ENCODE results near the gene ZNF784. TPM values are rescaled to one million over a fixed set of nuclear protein-coding genes. Genes with fewer than 3 reads are reported as not detected.

The ZNF784 gene
- total and polyA plus RNA-seq, 2 of the 4 experiments (the other 2 are of a cell fraction): 2.5 to 3.7 TPM

- in situ Hi-C loops (cut with MboI; ENCODE audit: low sequenced_read_pairs): no loop called here
- CTCF ChIA-PET: interaction anchor here (1.3 kb wide), 1 partner anchor 132 kb away, joined by 6 read pairs; no protein-coding TSS in a partner anchor
- peak within 1 kb of the TSS; percentile 99 for H2BK20ac ChIP-seq (ENCODE audit: low read depth, low read length)
- peak; percentile 64 for TF ChIP-seq POLR2A (IDR thresholded peaks at IDR 0.05; ENCODE audit: low read depth, low read length)
- peak; percentile 81; the same call in 1 of the 2 replicates for TF ChIP-seq CHD1 (IDR thresholded peaks at IDR 0.05; ENCODE audit: low read depth, low read length)
- TF ChIP-seq CEBPB (IDR thresholded peaks at IDR 0.05; ENCODE audit: low read depth, low read length): no peak
- TF ChIP-seq MAZ (IDR thresholded peaks at IDR 0.05; ENCODE audit: borderline replicate concordance, low read depth, low read length): peak; percentile 85
- TF ChIP-seq NFE2L2 (IDR thresholded peaks at IDR 0.05; ENCODE audit: low read depth, low read length): no peak
- POLR2A ChIA-PET (ENCODE audit: unreplicated experiment): interaction anchor here (0.7 to 1.4 kb wide), 5 partner anchors 14 to 26 kb away, joined by 3 to 10 read pairs (median 4); partner anchors contain the start of gene ZNF579
- H3K9ac ChIP-seq (ENCODE audit: low read depth, low read length): peak within 1 kb of the TSS; percentile 95
- ATAC-seq (ENCODE audit: low read depth): peak; percentile 82
- H3K79me1 ChIP-seq (ENCODE audit: low read depth in 1 of 2, low read length in 2 of 2): peaks cover 19 to 36% of the 10 kb centered on the region in 2 experiments
- peaks cover 20% of the 10 kb centered on the region for H3K36me3 ChIP-seq (ENCODE audit: control insufficient read depth, insufficient read depth, low read length)
- peak within 1 kb of the TSS; percentile 100; the same call in 2 of the 3 replicates for H2BK15ac ChIP-seq (ENCODE audit: low read depth, low read length)
- H4K5ac ChIP-seq (ENCODE audit: low read depth, low read length): peak within 1 kb of the TSS; percentile 87
- H4K20me1 ChIP-seq (ENCODE audit: insufficient read depth, low read length): no peaks in the 10 kb centered on the region
- peak within 1 kb of the TSS; percentile 97 to 100 for H4K8ac ChIP-seq (ENCODE audit: low read depth in 2 of 2, low read length in 2 of 2)
- peak within 1 kb of the TSS; percentile 56 for H3K4me3 ChIP-seq (ENCODE audit: insufficient read depth, low read depth, low read length)
- 0% methylated on average over 9 of the region's 23 CpGs; no CpG with 5 or more reads in 1 of the 2 experiments for WGBS, 2 experiments (ENCODE audit: extremely low coverage in 2 of 2, insufficient read length in 1 of 2)
- peak within 1 kb of the TSS; percentile 100 for H2AK9ac ChIP-seq (replicated peaks; ENCODE audit: low read depth, low read length, poor library complexity)
- peaks cover 13% of the 10 kb centered on the region for H3K9me1 ChIP-seq (ENCODE audit: insufficient read depth, low read length)
- peak within 1 kb of the TSS; percentile 95 for H3K27ac ChIP-seq (ENCODE audit: insufficient read depth, low read length)
- H2AK5ac ChIP-seq (ENCODE audit: low read depth, low read length): peak within 1 kb of the TSS; percentile 99
- no TSS peak for BruUV-seq (replicated peaks)
- H3K14ac ChIP-seq (replicated peaks; ENCODE audit: low read depth, low read length): peak within 1 kb of the TSS; percentile 100
- peaks cover 4% of the 10 kb centered on the region; the same call in 1 of the 2 replicates for H3K4me1 ChIP-seq (ENCODE audit: control insufficient read depth, insufficient read depth, low read length)
- H3K4ac ChIP-seq (ENCODE audit: low read depth, low read length): peak within 1 kb of the TSS; percentile 100
- peak; percentile 98 for DNase-seq
- H2BK120ac ChIP-seq (ENCODE audit: low read depth, low read length): peak within 1 kb of the TSS; percentile 99
- peak within 1 kb of the TSS; percentile 98 for H2AFZ ChIP-seq (replicated peaks; ENCODE audit: low read length, poor library complexity)
- H3K27me3 ChIP-seq (ENCODE audit: control insufficient read depth, insufficient read depth, low read length): no peaks in the 10 kb centered on the region
- no peaks in the 10 kb centered on the region for H3K9me3 ChIP-seq (ENCODE audit: control insufficient read depth, insufficient read depth, low read length)
- peak within 1 kb of the TSS; percentile 100 for H3K56ac ChIP-seq (ENCODE audit: extremely low read depth, insufficient read depth, low read length)
- H3K23ac ChIP-seq (ENCODE audit: low read depth, low read length): peak within 1 kb of the TSS; percentile 100
- H4K91ac ChIP-seq (ENCODE audit: insufficient read depth, low read depth, low read length): peak within 1 kb of the TSS; percentile 99
- dilution Hi-C loops (cut with HindIII; ENCODE audit: low sequenced_read_pairs, unreplicated experiment): no loop called here
- intact Hi-C loops (cut with micrococcal nuclease): no loop called here
- peak within 1 kb of the TSS; percentile 69 for H3K4me2 ChIP-seq (ENCODE audit: low read depth, low read length)
- peak within 1 kb of the TSS; percentile 86 for H3K18ac ChIP-seq (ENCODE audit: low read depth, low read length)
- peak within 1 kb of the TSS; percentile 96 for H2BK5ac ChIP-seq (ENCODE audit: low read depth, low read length, poor library complexity, severe bottlenecking)
Observed at GRCh38 chr19:55599468-55599841, 24.9 kb downstream of the ZNF784 start, which contains the start of gene FIZ1. Gene FIZ1 (minus strand): TSS chr19:55599517. CDS start chr19:55597865, 1,652 bp downstream.

Data from IMR-90 (cell line).